HG03103 (cell line): ENCODE measurements around the gene GRM5.

Experiments used
- ATAC-seq: cut with Tn5 transposase; IDR thresholded peaks from one replicate; pipeline ENCODE4 v1.9.1; 2021; ENCODE audit warnings: low read depth; ENCODE audit not compliant: unreplicated experiment

The GRM5 gene

GRCh38 chr11:88770475-88771079 is 295.2 kb downstream of the GRM5 start:
- ATAC-seq, result no peak

GRCh38 chr11:88744140-88744539 is 321.6 kb downstream of the GRM5 start:
- no peak for ATAC-seq

- no peak for ATAC-seq
Observed at GRCh38 chr11:88739524-88739923, 326.3 kb downstream of the GRM5 start.

- no peak for ATAC-seq
Observed at GRCh38 chr11:88709567-88709966, 356.2 kb downstream of the GRM5 start.

- no peak for ATAC-seq
Observed at GRCh38 chr11:88704485-88704884, 361.3 kb downstream of the GRM5 start.

- ATAC-seq, result no peak
Observed at GRCh38 chr11:88701816-88702215, 364.0 kb downstream of the GRM5 start.

- no peak for ATAC-seq
Observed at GRCh38 chr11:88697139-88697538, 368.6 kb downstream of the GRM5 start.

GRCh38 chr11:88695689-88696414 is 369.9 kb downstream of the GRM5 start:
- no peak for ATAC-seq

GRCh38 chr11:88692306-88693086 is 373.3 kb downstream of the GRM5 start:
- ATAC-seq, result no peak

- ATAC-seq, result no peak
Observed at GRCh38 chr11:88689548-88690240, 376.1 kb downstream of the GRM5 start.

- no peak for ATAC-seq
Observed at GRCh38 chr11:88683024-88683423, 382.8 kb downstream of the GRM5 start.

GRCh38 chr11:88680806-88681205 is 385.0 kb downstream of the GRM5 start:
- ATAC-seq, result no peak

- ATAC-seq, result no peak
Observed at GRCh38 chr11:88666364-88666763, 399.4 kb downstream of the GRM5 start.

- ATAC-seq, result no peak
Observed at GRCh38 chr11:88657076-88657738, 408.6 kb downstream of the GRM5 start.

- no peak for ATAC-seq
Observed at GRCh38 chr11:88656283-88656682, 409.5 kb downstream of the GRM5 start.

- ATAC-seq, result no peak
Observed at GRCh38 chr11:88655656-88656055, 410.1 kb downstream of the GRM5 start.

GRCh38 chr11:88655196-88655595 is 410.6 kb downstream of the GRM5 start:
- ATAC-seq, result no peak

GRCh38 chr11:88651556-88651955 is 414.2 kb downstream of the GRM5 start:
- no peak for ATAC-seq

- ATAC-seq, result no peak
Observed at GRCh38 chr11:88644724-88645123, 421.1 kb downstream of the GRM5 start.

- ATAC-seq, result no peak
Observed at GRCh38 chr11:88632163-88632562, 433.6 kb downstream of the GRM5 start.
